GM12878 (cell line): ENCODE results near the gene CAMTA1. TPM values are rescaled to one million over a fixed set of nuclear protein-coding genes. Genes with fewer than 3 reads are reported as not detected.

Experiments used
- ATAC-seq: fragments of 200-7000 bp; cut with Tn5 transposase; 3 replicates; pipeline ENCODE4 v1.9.1; 2020; ENCODE audit warnings: mild to moderate bottlenecking, moderate library complexity
- BruUV-seq: library from RNA; stranded (reverse); fragments of 400-500 nt; replicated peaks from 2 replicates; lab custom pipeline; 2021; lab: Mats Ljungman, UMichigan
- CTCF ChIA-PET: fragments of 300-600 bp; sonication (Branson Sonifier 250); formaldehyde crosslinking; extraction: SDS; loops from one replicate; lab custom pipeline; 2021; ENCODE audit warnings: inconsistent platforms; lab: Yijun Ruan, JAX
- POLR2A ChIA-PET: fragments of 350-600 bp; formaldehyde crosslinking; extraction: SDS; loops from one replicate; lab custom pipeline; 2021; ENCODE audit warnings: inconsistent platforms; lab: Charles Lee
- RAD21 ChIA-PET: fragments of 300-600 bp; sonication (Branson Sonifier 250); formaldehyde crosslinking; loops from one replicate; lab custom pipeline; 2023; ENCODE audit warnings: antibody characterized with exemption; ENCODE audit not compliant: unreplicated experiment; lab: Charles Lee
- SMC1A ChIA-PET: fragments of 300-600 bp; sonication (Branson Sonifier 250); formaldehyde crosslinking; loops from one replicate; lab custom pipeline; 2023; ENCODE audit not compliant: unreplicated experiment, uncharacterized antibody; lab: Charles Lee
- DNase-seq: peaks from one replicate; pipeline ENCODE4 v3.0.0-alpha.2; 2011; ENCODE audit warnings: low read depth, low spot score
- FAIRE-seq: peaks from 3 replicates; lab custom pipeline; 2011; peaks lifted over from hg19 to GRCh38; lab: Jason Lieb, UNC
- H2AFZ ChIP-seq: 2 replicates; pipeline ENCODE4 v1.6.0; 2011; ENCODE audit warnings: low read depth, low read length, control low read depth; ENCODE audit not compliant: control insufficient read depth
- H3K27ac ChIP-seq: 2 replicates; pipeline ENCODE4 v1.5.1; 2011; ENCODE audit warnings: control low read depth; ENCODE audit not compliant: control insufficient read depth, insufficient read depth
- H3K27me3 ChIP-seq, 2 experiments: replicated peaks in 1 of 2; 2 replicates each; pipeline versions ENCODE4 v1.6.0 to v1.6.1; 2011; ENCODE audit warnings: low read length in 1 of 2; ENCODE audit not compliant: control insufficient read depth in 2 of 2, insufficient read depth in 2 of 2
- H3K36me3 ChIP-seq, 2 experiments: 2 replicates each; pipeline ENCODE4 v1.5.1; 2011; ENCODE audit warnings: low read length in 1 of 2; ENCODE audit not compliant: control insufficient read depth in 2 of 2, insufficient read depth in 2 of 2
- H3K4me1 ChIP-seq: 2 replicates; pipeline ENCODE4 v1.6.1; 2011; ENCODE audit warnings: mild to moderate bottlenecking, low read length, moderate library complexity, mixed read lengths; ENCODE audit not compliant: control insufficient read depth, insufficient read depth
- H3K4me2 ChIP-seq: 2 replicates; pipeline ENCODE4 v1.6.0; 2011; ENCODE audit warnings: control low read depth; ENCODE audit not compliant: control insufficient read depth, insufficient read depth
- H3K4me3 ChIP-seq: fragments of 200-600 bp; sonication (generic); 2 replicates; pipeline ENCODE4 v1.5.1; 2016
- H3K79me2 ChIP-seq: 2 replicates; pipeline ENCODE4 v1.6.0; 2011; ENCODE audit warnings: low read length; ENCODE audit not compliant: control insufficient read depth, insufficient read depth
- H3K9ac ChIP-seq: 2 replicates; pipeline ENCODE4 v1.8.0; 2011; ENCODE audit warnings: low read length, control low read depth, mixed read lengths; ENCODE audit not compliant: control insufficient read depth, insufficient read depth
- H3K9me3 ChIP-seq: replicated peaks from 3 replicates; pipeline ENCODE4 v1.5.1; 2011; ENCODE audit warnings: mild to moderate bottlenecking, low read length; ENCODE audit not compliant: control insufficient read depth, insufficient read depth
- H4K20me1 ChIP-seq: 2 replicates; pipeline ENCODE4 v1.6.0; 2011; ENCODE audit not compliant: control insufficient read depth, insufficient read depth
- EGR1 ChIP-seq, 2 experiments: IDR thresholded peaks; 1 replicate in 1 of 2; 2 replicates in 1 of 2; pipeline ENCODE4 v1.6.1; 2011 to 2012; ENCODE audit warnings: low read depth in 2 of 2, low read length in 2 of 2, borderline replicate concordance in 1 of 2, mild to moderate bottlenecking in 1 of 2, moderate library complexity in 1 of 2
- FOS ChIP-seq: IDR thresholded peaks from 3 replicates; pipeline ENCODE4 v1.6.1; 2011; ENCODE audit warnings: borderline replicate concordance; ENCODE audit not compliant: insufficient read length; ENCODE audit errors: extremely low read depth
- HCFC1 ChIP-seq: fragments of 150-350 bp; IDR thresholded peaks from 2 replicates; pipeline ENCODE4 v1.6.1; 2014; ENCODE audit warnings: low read length
- HDAC2 ChIP-seq: fragments of 200-600 bp; sonication (generic); IDR thresholded peaks from 2 replicates; pipeline ENCODE4 v1.6.1; 2017
- MTA3 ChIP-seq: IDR thresholded peaks from 2 replicates; pipeline ENCODE4 v1.6.1; 2012; ENCODE audit warnings: low read length, inconsistent platforms, borderline replicate concordance
- NFIC ChIP-seq: IDR thresholded peaks from 2 replicates; pipeline ENCODE4 v1.6.1; 2012; ENCODE audit warnings: low read depth, mild to moderate bottlenecking, inconsistent platforms, low read length, moderate library complexity
- POU2F2 ChIP-seq: IDR thresholded peaks from 3 replicates; pipeline ENCODE4 v1.6.1; 2011; ENCODE audit warnings: low read depth, mild to moderate bottlenecking, low read length, borderline replicate concordance
- RFX5 ChIP-seq: IDR thresholded peaks from 2 replicates; pipeline ENCODE4 v1.6.1; 2011; ENCODE audit warnings: low read depth, low read length, improper control_type of control experiment
- SMAD5 ChIP-seq: IDR thresholded peaks from 2 replicates; pipeline ENCODE4 v1.6.1; 2016; ENCODE audit warnings: antibody characterized with exemption, low read depth
- WGBS: methylation state at CpG from one replicate; pipeline ENCODE4 v1.1.6; 2016; ENCODE audit warnings: low lambda C conversion rate; ENCODE audit not compliant: insufficient replicate concordance, insufficient coverage; ENCODE audit errors: missing lambda C conversion rate; 5-methylcytosine and 5-hydroxymethylcytosine counted together
- in situ Hi-C: fragments of 300-500 bp; cut with MboI; formaldehyde crosslinking; loops from 9 replicates; pipeline ENCODE4 v1.14.3; 2018; ENCODE audit warnings: mixed read lengths
- intact Hi-C: fragments of 100-400 bp; cut with micrococcal nuclease; formaldehyde crosslinking; loops from one replicate; pipeline ENCODE4 v1.14.2; 2022; ENCODE audit not compliant: unreplicated experiment
- polyA plus RNA-seq, 11 experiments: library from polyadenylated mRNA; depleted of rRNA in 4 of 11; unstranded in 6 of 11; stranded (reverse) in 5 of 11; fragments of >200 nt; fragmentation: Nextera tagmentation in 4 of 11; fragmentation: Illumina TruSeq in 1 of 11; extraction: Ambion mirVana in 4 of 11; extraction: Trizol in 1 of 11; gene quantifications; 1 replicate in 1 of 11; 2 replicates in 10 of 11; pipeline versions ENCODE4 v1.2.1 to v1.2.3, GENCODE V29; 2011 to 2016; ENCODE audit warnings: inconsistent platforms in 2 of 11, missing spikeins in 2 of 11, low read depth in 1 of 11
- total RNA-seq, 4 experiments: library from RNA; depleted of rRNA in 3 of 4; stranded (reverse); fragments of >200 nt in 3 of 4; fragmentation: Illumina TruSeq in 1 of 4; extraction: Trizol in 1 of 4; gene quantifications; 2 replicates each; pipeline versions ENCODE4 v1.2.1 to v1.2.3, GENCODE V29; 2013 to 2021
- TF ChIP-seq, protein P1 (sequence below): fragments of 450-650 bp; IDR thresholded peaks from 2 replicates; pipeline ENCODE4 v1.6.1; 2017; ENCODE audit warnings: mild to moderate bottlenecking, moderate library complexity
- TF ChIP-seq, protein P2 (sequence below): fragments of 450-650 bp; IDR thresholded peaks from 2 replicates; pipeline ENCODE4 v1.6.1; 2017; ENCODE audit warnings: antibody characterized with exemption, mild to moderate bottlenecking, moderate library complexity
- TF ChIP-seq, protein P3 (sequence below): fragments of 450-650 bp; IDR thresholded peaks from 2 replicates; pipeline ENCODE4 v1.6.1; 2016; ENCODE audit warnings: mild to moderate bottlenecking

Gene CAMTA1
- total and polyA plus RNA-seq, 10 of the 15 experiments (the other 5 are each of a cell fraction or from before 2014, with no cell fraction given), result 37.7 to 148 (median 76.4) TPM

DNA sequence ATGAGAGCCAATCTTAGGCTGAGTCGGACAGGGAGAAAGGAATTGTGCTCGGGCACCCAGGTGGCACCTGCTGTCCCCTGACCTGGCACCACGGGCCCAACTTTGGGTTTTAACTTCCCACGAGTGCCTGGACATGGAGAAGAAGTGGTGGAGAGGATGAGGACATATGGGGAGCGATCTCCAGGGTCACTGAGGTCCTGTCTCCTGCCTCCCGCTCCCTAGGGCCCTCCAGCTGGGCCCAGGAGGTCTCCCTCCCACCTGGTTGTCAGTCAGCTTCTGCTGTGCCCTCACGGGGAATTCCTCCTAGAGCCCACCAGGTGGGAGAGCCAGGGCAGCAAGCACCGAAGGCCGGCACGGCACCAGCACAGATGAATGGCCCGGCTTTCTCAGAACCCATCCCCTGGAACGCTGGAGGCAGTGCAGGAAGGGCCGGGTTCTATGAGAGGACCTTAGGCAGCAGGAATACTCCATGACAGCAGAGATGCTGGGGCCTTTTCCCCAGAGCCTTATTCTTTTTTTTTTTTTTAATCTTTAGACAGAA lies 435.5 kb downstream of the CAMTA1 start:
- H3K27me3 ChIP-seq, result no peaks in the 10 kb centered on the region; a peak in 1 of 4 replicates
- whole genome bisulfite sequencing, result 20% methylated on average over 13 of the region's 13 CpGs
- no peaks in the 10 kb centered on the region; the same call in 2 of the 3 replicates for H3K9me3 ChIP-seq
- H3K4me2 ChIP-seq, result no peak overlapping the region
- H3K27ac ChIP-seq, result no peak overlapping the region
- H3K79me2 ChIP-seq, result no peaks in the 10 kb centered on the region
- TF ChIP-seq, protein P1, sequence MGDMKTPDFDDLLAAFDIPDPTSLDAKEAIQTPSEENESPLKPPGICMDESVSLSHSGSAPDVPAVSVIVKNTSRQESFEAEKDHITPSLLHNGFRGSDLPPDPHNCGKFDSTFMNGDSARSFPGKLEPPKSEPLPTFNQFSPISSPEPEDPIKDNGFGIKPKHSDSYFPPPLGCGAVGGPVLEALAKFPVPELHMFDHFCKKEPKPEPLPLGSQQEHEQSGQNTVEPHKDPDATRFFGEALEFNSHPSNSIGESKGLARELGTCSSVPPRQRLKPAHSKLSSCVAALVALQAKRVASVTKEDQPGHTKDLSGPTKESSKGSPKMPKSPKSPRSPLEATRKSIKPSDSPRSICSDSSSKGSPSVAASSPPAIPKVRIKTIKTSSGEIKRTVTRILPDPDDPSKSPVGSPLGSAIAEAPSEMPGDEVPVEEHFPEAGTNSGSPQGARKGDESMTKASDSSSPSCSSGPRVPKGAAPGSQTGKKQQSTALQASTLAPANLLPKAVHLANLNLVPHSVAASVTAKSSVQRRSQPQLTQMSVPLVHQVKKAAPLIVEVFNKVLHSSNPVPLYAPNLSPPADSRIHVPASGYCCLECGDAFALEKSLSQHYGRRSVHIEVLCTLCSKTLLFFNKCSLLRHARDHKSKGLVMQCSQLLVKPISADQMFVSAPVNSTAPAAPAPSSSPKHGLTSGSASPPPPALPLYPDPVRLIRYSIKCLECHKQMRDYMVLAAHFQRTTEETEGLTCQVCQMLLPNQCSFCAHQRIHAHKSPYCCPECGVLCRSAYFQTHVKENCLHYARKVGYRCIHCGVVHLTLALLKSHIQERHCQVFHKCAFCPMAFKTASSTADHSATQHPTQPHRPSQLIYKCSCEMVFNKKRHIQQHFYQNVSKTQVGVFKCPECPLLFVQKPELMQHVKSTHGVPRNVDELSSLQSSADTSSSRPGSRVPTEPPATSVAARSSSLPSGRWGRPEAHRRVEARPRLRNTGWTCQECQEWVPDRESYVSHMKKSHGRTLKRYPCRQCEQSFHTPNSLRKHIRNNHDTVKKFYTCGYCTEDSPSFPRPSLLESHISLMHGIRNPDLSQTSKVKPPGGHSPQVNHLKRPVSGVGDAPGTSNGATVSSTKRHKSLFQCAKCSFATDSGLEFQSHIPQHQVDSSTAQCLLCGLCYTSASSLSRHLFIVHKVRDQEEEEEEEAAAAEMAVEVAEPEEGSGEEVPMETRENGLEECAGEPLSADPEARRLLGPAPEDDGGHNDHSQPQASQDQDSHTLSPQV, result no peak
- TF ChIP-seq, protein P2, sequence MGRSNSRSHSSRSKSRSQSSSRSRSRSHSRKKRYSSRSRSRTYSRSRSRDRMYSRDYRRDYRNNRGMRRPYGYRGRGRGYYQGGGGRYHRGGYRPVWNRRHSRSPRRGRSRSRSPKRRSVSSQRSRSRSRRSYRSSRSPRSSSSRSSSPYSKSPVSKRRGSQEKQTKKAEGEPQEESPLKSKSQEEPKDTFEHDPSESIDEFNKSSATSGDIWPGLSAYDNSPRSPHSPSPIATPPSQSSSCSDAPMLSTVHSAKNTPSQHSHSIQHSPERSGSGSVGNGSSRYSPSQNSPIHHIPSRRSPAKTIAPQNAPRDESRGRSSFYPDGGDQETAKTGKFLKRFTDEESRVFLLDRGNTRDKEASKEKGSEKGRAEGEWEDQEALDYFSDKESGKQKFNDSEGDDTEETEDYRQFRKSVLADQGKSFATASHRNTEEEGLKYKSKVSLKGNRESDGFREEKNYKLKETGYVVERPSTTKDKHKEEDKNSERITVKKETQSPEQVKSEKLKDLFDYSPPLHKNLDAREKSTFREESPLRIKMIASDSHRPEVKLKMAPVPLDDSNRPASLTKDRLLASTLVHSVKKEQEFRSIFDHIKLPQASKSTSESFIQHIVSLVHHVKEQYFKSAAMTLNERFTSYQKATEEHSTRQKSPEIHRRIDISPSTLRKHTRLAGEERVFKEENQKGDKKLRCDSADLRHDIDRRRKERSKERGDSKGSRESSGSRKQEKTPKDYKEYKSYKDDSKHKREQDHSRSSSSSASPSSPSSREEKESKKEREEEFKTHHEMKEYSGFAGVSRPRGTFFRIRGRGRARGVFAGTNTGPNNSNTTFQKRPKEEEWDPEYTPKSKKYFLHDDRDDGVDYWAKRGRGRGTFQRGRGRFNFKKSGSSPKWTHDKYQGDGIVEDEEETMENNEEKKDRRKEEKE, result no peak
- no peak for TF ChIP-seq HCFC1
- no peak for TF ChIP-seq POU2F2
- no peak for TF ChIP-seq HDAC2
- TF ChIP-seq SMAD5, result no peak
- TF ChIP-seq, protein P3, sequence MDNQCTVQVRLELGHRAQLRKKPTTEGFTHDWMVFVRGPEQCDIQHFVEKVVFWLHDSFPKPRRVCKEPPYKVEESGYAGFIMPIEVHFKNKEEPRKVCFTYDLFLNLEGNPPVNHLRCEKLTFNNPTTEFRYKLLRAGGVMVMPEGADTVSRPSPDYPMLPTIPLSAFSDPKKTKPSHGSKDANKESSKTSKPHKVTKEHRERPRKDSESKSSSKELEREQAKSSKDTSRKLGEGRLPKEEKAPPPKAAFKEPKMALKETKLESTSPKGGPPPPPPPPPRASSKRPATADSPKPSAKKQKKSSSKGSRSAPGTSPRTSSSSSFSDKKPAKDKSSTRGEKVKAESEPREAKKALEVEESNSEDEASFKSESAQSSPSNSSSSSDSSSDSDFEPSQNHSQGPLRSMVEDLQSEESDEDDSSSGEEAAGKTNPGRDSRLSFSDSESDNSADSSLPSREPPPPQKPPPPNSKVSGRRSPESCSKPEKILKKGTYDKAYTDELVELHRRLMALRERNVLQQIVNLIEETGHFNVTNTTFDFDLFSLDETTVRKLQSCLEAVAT, result no peak
- no peak for TF ChIP-seq MTA3
- no peak for TF ChIP-seq RFX5
- TF ChIP-seq NFIC, result no peak
- TF ChIP-seq EGR1 (IDR thresholded peaks at IDR 0.05; ENCODE audit: borderline replicate concordance in 1 of 2, low read depth in 2 of 2, low read length in 2 of 2), result no peak
- TF ChIP-seq FOS, result no peak
- in situ Hi-C loops (loop anchor here (5.0 to 25.0 kb wide), 2 partner anchors 498 to 733 kb away; partner anchors contain the start of gene PLEKHG5), intact Hi-C loops (loop anchor here (5.0 kb wide), 1 partner anchor 427 kb away; no protein-coding TSS in a partner anchor)
- no peak overlapping the region for H3K9ac ChIP-seq
- ChIA-PET POLR2A (no interaction called here), CTCF (no interaction called here), SMC1A (no interaction called here), RAD21 (no interaction called here)
- no peak overlapping the region for H3K4me3 ChIP-seq
- no peak for FAIRE-seq
- no peaks in the 10 kb centered on the region for H3K4me1 ChIP-seq
- H2AFZ ChIP-seq, result no peak overlapping the region
- no peak for DNase-seq
- ATAC-seq, result no peak
- H3K36me3 ChIP-seq, result no peaks in the 10 kb centered on the region
- no peaks in the 10 kb centered on the region for H4K20me1 ChIP-seq
- BruUV-seq, result no TSS peak
